ENCODE measurements around the gene PHF2.
"Not testable (repeated sequence)": the region's sequence is repeated elsewhere in the genome, so short reads cannot be mapped to it uniquely, and the experiment has no call there.

Gene PHF2

GRCh38 chr9:93655621-93656425 is 79.4 kb downstream of the PHF2 start:
- no peak for DNase-seq

- DNase-seq, result no peak
Observed at GRCh38 chr9:93656426-93657239, 80.2 kb downstream of the PHF2 start.

- no peak for DNase-seq
Observed at GRCh38 chr9:93657331-93658111, 81.1 kb downstream of the PHF2 start.

GRCh38 chr9:93658184-93658925 is 82.0 kb downstream of the PHF2 start:
- no peak for DNase-seq

- DNase-seq, result no peak
Observed at GRCh38 chr9:93659044-93659836, 82.9 kb downstream of the PHF2 start.

- no peak for DNase-seq
Observed at GRCh38 chr9:93659837-93660177, 83.4 kb downstream of the PHF2 start.

GRCh38 chr9:93660352-93661046 is 84.1 kb downstream of the PHF2 start:
- no peak for DNase-seq

- no peak for DNase-seq
Observed at GRCh38 chr9:93661591-93661990, 85.2 kb downstream of the PHF2 start.

- no peak for DNase-seq
Observed at GRCh38 chr9:93662016-93662638, 85.7 kb downstream of the PHF2 start.

GRCh38 chr9:93662952-93663572 is 86.7 kb downstream of the PHF2 start:
- no peak for DNase-seq

- DNase-seq, result no peak
Observed at GRCh38 chr9:93663877-93664548, 87.6 kb downstream of the PHF2 start.

- no peak for DNase-seq
Observed at GRCh38 chr9:93664549-93665120, 88.3 kb downstream of the PHF2 start.

GRCh38 chr9:93665128-93665636 is 88.8 kb downstream of the PHF2 start:
- no peak for DNase-seq

- no peak for DNase-seq
Observed at GRCh38 chr9:93665637-93666438, 89.5 kb downstream of the PHF2 start.

GRCh38 chr9:93666439-93666784 is 90.0 kb downstream of the PHF2 start:
- not testable (repeated sequence) for DNase-seq

GRCh38 chr9:93667006-93667405 is 90.6 kb downstream of the PHF2 start:
- DNase-seq, result no peak

GRCh38 chr9:93667627-93668026 is 91.2 kb downstream of the PHF2 start:
- DNase-seq, result no peak

GRCh38 chr9:93668261-93668871 is 92.0 kb downstream of the PHF2 start:
- DNase-seq, result no peak

Measured in central memory CD4-positive, alpha-beta T cell (primary cell).